ENCODE results near the gene PDCD11.
"Not testable (repeated sequence)": the region's sequence is repeated elsewhere in the genome, so short reads cannot be mapped to it uniquely, and the experiment has no call there.

The PDCD11 gene

GRCh38 chr10:103479135-103479534 lies 82.7 kb downstream of the PDCD11 start, which contains the start of gene CALHM3:
CALHM3 (minus strand) TSS chr10:103479240; CDS start chr10:103479032, 208 bp downstream.
- DNase-seq = no peak

GRCh38 chr10:103480521-103480920 lies 84.1 kb downstream of the PDCD11 start:
- DNase-seq = no peak

GRCh38 chr10:103481974-103482531 lies 85.6 kb downstream of the PDCD11 start:
- DNase-seq = no peak

GRCh38 chr10:103486635-103487409 lies 90.4 kb downstream of the PDCD11 start:
- not testable (repeated sequence) for DNase-seq

- no peak for DNase-seq
Observed at GRCh38 chr10:103487410-103487708, 90.9 kb downstream of the PDCD11 start.

- no peak for DNase-seq
Observed at GRCh38 chr10:103490986-103491314, 94.5 kb downstream of the PDCD11 start.

GRCh38 chr10:103491729-103492364 lies 95.4 kb downstream of the PDCD11 start:
- no peak for DNase-seq

GRCh38 chr10:103492655-103493261 lies 96.3 kb downstream of the PDCD11 start:
- DNase-seq = no peak

- no peak for DNase-seq
Observed at GRCh38 chr10:103493362-103493915, 97.0 kb downstream of the PDCD11 start, which contains the start of gene NEURL1. NEURL1 (plus strand) TSS chr10:103493705; CDS start chr10:103494388, 683 bp downstream.

- no peak for DNase-seq
Observed at GRCh38 chr10:103493916-103494877, 97.8 kb downstream of the PDCD11 start.

- no peak for DNase-seq
Observed at GRCh38 chr10:103495321-103495720, 98.9 kb downstream of the PDCD11 start.
